ENCODE results near the gene KDM5D. TPM values are rescaled to one million over a fixed set of nuclear protein-coding genes. Genes with fewer than 3 reads are reported as not detected.

KDM5D gene
- total RNA-seq, 1 experiment from 2014 or later, result 11.9 TPM

DNA sequence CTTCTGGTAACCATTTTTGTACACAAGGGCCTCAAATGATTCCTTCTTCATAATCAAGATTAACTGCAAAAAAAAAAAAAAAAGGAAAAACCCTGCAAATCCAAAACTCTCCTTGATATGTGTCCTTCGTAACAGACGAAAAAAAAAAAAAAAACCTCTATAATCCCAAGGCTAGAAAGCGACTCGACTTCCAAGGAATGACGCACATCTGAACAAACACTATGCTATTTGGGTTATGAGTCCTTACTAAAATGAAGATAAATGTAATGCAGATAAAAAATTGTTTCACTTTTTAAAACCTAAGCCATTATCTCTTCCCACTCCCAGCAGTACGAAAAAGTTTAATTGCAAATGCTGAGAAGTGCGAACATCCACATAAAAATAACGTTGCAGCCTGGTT, 1.2 kb downstream of the KDM5D start:
- no TSS peak for BruUV-seq (replicated peaks)
- no peaks in the 10 kb centered on the region for H3K27me3 ChIP-seq (ENCODE audit: insufficient read depth, low read length)
- H3K9me3 ChIP-seq (ENCODE audit: control insufficient read depth in 1 of 2, insufficient read depth in 1 of 2, low read depth in 1 of 2, low read length in 2 of 2), result no peaks in the 10 kb centered on the region
- ATAC-seq (no peak), DNase-seq (ENCODE audit: low read depth, low spot score) (no peak)
- H3K36me3 ChIP-seq (ENCODE audit: control insufficient read depth in 1 of 2, insufficient read depth in 2 of 2, low read length in 2 of 2), result no peaks in the 10 kb centered on the region
- ChIA-PET RAD21 (ENCODE audit: low non-redundant PET in 1 of 2, low total read pairs in 2 of 2, uncharacterized antibody in 2 of 2, unreplicated experiment in 2 of 2) (no interaction called here), CTCF (no interaction called here), POLR2A (no interaction called here)
- H3K27ac ChIP-seq (ENCODE audit: low read depth, low read length), result no peak overlapping the region
- no peak overlapping the region for H3K4me3 ChIP-seq (replicated peaks in 1 of 2; ENCODE audit: low read depth in 1 of 2, low read length in 2 of 2)
- no peaks in the 10 kb centered on the region for H3K4me1 ChIP-seq (ENCODE audit: control insufficient read depth in 1 of 2, insufficient read depth in 2 of 2, low read length in 2 of 2)
- intact Hi-C loops (cut with micrococcal nuclease), result no loop called here
- no peak overlapping the region for H3K9ac ChIP-seq (ENCODE audit: low read length)
- no peak for TF ChIP-seq EGR1 (IDR thresholded peaks at IDR 0.05; ENCODE audit: low read depth)
- TF ChIP-seq, protein P1, sequence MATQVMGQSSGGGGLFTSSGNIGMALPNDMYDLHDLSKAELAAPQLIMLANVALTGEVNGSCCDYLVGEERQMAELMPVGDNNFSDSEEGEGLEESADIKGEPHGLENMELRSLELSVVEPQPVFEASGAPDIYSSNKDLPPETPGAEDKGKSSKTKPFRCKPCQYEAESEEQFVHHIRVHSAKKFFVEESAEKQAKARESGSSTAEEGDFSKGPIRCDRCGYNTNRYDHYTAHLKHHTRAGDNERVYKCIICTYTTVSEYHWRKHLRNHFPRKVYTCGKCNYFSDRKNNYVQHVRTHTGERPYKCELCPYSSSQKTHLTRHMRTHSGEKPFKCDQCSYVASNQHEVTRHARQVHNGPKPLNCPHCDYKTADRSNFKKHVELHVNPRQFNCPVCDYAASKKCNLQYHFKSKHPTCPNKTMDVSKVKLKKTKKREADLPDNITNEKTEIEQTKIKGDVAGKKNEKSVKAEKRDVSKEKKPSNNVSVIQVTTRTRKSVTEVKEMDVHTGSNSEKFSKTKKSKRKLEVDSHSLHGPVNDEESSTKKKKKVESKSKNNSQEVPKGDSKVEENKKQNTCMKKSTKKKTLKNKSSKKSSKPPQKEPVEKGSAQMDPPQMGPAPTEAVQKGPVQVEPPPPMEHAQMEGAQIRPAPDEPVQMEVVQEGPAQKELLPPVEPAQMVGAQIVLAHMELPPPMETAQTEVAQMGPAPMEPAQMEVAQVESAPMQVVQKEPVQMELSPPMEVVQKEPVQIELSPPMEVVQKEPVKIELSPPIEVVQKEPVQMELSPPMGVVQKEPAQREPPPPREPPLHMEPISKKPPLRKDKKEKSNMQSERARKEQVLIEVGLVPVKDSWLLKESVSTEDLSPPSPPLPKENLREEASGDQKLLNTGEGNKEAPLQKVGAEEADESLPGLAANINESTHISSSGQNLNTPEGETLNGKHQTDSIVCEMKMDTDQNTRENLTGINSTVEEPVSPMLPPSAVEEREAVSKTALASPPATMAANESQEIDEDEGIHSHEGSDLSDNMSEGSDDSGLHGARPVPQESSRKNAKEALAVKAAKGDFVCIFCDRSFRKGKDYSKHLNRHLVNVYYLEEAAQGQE (IDR thresholded peaks at IDR 0.05; ENCODE audit: low read depth), result no peak
- TF ChIP-seq ELF1 (IDR thresholded peaks at IDR 0.05; ENCODE audit: borderline replicate concordance, low read depth), result no peak
- TF ChIP-seq, protein P2, sequence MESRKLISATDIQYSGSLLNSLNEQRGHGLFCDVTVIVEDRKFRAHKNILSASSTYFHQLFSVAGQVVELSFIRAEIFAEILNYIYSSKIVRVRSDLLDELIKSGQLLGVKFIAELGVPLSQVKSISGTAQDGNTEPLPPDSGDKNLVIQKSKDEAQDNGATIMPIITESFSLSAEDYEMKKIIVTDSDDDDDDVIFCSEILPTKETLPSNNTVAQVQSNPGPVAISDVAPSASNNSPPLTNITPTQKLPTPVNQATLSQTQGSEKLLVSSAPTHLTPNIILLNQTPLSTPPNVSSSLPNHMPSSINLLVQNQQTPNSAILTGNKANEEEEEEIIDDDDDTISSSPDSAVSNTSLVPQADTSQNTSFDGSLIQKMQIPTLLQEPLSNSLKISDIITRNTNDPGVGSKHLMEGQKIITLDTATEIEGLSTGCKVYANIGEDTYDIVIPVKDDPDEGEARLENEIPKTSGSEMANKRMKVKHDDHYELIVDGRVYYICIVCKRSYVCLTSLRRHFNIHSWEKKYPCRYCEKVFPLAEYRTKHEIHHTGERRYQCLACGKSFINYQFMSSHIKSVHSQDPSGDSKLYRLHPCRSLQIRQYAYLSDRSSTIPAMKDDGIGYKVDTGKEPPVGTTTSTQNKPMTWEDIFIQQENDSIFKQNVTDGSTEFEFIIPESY (IDR thresholded peaks at IDR 0.05; ENCODE audit: extremely low read depth, insufficient replicate concordance, low read length), result no peak
- TF ChIP-seq CBX3 (IDR thresholded peaks at IDR 0.05; ENCODE audit: low read depth), result no peak
- TF ChIP-seq SRF (IDR thresholded peaks at IDR 0.05; ENCODE audit: low read depth), result no peak
- no peak for TF ChIP-seq ZFX (IDR thresholded peaks at IDR 0.05)
- no peak for TF ChIP-seq RAD21 (IDR thresholded peaks at IDR 0.05; ENCODE audit: low read depth)
- no peak for TF ChIP-seq EZH2 (IDR thresholded peaks at IDR 0.05)
- TF ChIP-seq SIN3A (IDR thresholded peaks at IDR 0.05; ENCODE audit: low read depth), result no peak
- no peak for TF ChIP-seq POLR2AphosphoS5 (IDR thresholded peaks at IDR 0.05; ENCODE audit: low read depth, low read length)
- TF ChIP-seq JUND (IDR thresholded peaks at IDR 0.05), result no peak
- TF ChIP-seq TCF7L2 (IDR thresholded peaks at IDR 0.05; ENCODE audit: borderline replicate concordance, extremely low read depth, insufficient read depth, insufficient read length), result no peak
- TF ChIP-seq, protein P3, sequence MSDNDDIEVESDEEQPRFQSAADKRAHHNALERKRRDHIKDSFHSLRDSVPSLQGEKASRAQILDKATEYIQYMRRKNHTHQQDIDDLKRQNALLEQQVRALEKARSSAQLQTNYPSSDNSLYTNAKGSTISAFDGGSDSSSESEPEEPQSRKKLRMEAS (IDR thresholded peaks at IDR 0.05), result no peak
- TF ChIP-seq, protein P4, sequence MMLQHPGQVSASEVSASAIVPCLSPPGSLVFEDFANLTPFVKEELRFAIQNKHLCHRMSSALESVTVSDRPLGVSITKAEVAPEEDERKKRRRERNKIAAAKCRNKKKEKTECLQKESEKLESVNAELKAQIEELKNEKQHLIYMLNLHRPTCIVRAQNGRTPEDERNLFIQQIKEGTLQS (IDR thresholded peaks at IDR 0.05), result no peak
- no peak for TF ChIP-seq EZH2phosphoT487 (IDR thresholded peaks at IDR 0.05; ENCODE audit: borderline replicate concordance)
- TF ChIP-seq FOSL1 (IDR thresholded peaks at IDR 0.05; ENCODE audit: low read depth), result no peak
- TF ChIP-seq ZNF274 (IDR thresholded peaks at IDR 0.05; ENCODE audit: low read depth, low read length), result no peak
- TF ChIP-seq YY1 (IDR thresholded peaks at IDR 0.05; ENCODE audit: extremely low read depth, insufficient replicate concordance, low read depth, low read length), result no peak
- no peaks in the 10 kb centered on the region for H4K20me1 ChIP-seq (ENCODE audit: insufficient read depth)
- H3K79me2 ChIP-seq (ENCODE audit: insufficient read depth, low read length), result no peaks in the 10 kb centered on the region
- H2AFZ ChIP-seq (ENCODE audit: low read depth, low read length, poor library complexity, severe bottlenecking), result no peak overlapping the region
- H3K9me2 ChIP-seq (ENCODE audit: insufficient read depth), result no peaks in the 10 kb centered on the region
- H3K4me2 ChIP-seq (ENCODE audit: low read length), result peak overlapping the region; percentile 58

Data from HCT116 (cell line).